Measurements from ENCODE around the gene SCAF8. TPM values are rescaled to one million over a fixed set of nuclear protein-coding genes. Genes with fewer than 3 reads are reported as not detected.

The SCAF8 gene
- total and polyA plus RNA-seq, 2 of the 8 experiments (the other 6 are each of a cell fraction or from before 2014, with no cell fraction given): 20.3 to 46.3 TPM

DNA sequence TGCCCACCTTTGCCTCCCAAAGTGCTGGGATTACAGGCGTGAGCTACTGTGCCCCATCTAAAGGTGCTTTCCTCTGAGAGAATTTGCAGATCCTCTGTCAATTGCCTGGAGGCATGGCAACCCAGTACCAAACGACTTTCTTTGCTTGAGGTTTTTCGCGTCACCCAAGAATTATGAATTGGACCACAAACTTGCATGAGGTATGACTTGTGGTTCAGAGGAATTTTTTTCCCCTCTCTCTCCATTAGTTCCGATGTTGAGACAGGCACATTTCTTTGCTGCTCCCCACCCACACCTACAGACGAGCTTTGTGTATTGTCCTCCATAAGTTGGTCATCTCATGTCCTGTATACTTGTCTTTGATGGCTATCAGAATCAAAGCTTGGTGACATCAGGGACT lies 11.8 kb upstream of the SCAF8 start (continued):
- TF ChIP-seq, protein P1, sequence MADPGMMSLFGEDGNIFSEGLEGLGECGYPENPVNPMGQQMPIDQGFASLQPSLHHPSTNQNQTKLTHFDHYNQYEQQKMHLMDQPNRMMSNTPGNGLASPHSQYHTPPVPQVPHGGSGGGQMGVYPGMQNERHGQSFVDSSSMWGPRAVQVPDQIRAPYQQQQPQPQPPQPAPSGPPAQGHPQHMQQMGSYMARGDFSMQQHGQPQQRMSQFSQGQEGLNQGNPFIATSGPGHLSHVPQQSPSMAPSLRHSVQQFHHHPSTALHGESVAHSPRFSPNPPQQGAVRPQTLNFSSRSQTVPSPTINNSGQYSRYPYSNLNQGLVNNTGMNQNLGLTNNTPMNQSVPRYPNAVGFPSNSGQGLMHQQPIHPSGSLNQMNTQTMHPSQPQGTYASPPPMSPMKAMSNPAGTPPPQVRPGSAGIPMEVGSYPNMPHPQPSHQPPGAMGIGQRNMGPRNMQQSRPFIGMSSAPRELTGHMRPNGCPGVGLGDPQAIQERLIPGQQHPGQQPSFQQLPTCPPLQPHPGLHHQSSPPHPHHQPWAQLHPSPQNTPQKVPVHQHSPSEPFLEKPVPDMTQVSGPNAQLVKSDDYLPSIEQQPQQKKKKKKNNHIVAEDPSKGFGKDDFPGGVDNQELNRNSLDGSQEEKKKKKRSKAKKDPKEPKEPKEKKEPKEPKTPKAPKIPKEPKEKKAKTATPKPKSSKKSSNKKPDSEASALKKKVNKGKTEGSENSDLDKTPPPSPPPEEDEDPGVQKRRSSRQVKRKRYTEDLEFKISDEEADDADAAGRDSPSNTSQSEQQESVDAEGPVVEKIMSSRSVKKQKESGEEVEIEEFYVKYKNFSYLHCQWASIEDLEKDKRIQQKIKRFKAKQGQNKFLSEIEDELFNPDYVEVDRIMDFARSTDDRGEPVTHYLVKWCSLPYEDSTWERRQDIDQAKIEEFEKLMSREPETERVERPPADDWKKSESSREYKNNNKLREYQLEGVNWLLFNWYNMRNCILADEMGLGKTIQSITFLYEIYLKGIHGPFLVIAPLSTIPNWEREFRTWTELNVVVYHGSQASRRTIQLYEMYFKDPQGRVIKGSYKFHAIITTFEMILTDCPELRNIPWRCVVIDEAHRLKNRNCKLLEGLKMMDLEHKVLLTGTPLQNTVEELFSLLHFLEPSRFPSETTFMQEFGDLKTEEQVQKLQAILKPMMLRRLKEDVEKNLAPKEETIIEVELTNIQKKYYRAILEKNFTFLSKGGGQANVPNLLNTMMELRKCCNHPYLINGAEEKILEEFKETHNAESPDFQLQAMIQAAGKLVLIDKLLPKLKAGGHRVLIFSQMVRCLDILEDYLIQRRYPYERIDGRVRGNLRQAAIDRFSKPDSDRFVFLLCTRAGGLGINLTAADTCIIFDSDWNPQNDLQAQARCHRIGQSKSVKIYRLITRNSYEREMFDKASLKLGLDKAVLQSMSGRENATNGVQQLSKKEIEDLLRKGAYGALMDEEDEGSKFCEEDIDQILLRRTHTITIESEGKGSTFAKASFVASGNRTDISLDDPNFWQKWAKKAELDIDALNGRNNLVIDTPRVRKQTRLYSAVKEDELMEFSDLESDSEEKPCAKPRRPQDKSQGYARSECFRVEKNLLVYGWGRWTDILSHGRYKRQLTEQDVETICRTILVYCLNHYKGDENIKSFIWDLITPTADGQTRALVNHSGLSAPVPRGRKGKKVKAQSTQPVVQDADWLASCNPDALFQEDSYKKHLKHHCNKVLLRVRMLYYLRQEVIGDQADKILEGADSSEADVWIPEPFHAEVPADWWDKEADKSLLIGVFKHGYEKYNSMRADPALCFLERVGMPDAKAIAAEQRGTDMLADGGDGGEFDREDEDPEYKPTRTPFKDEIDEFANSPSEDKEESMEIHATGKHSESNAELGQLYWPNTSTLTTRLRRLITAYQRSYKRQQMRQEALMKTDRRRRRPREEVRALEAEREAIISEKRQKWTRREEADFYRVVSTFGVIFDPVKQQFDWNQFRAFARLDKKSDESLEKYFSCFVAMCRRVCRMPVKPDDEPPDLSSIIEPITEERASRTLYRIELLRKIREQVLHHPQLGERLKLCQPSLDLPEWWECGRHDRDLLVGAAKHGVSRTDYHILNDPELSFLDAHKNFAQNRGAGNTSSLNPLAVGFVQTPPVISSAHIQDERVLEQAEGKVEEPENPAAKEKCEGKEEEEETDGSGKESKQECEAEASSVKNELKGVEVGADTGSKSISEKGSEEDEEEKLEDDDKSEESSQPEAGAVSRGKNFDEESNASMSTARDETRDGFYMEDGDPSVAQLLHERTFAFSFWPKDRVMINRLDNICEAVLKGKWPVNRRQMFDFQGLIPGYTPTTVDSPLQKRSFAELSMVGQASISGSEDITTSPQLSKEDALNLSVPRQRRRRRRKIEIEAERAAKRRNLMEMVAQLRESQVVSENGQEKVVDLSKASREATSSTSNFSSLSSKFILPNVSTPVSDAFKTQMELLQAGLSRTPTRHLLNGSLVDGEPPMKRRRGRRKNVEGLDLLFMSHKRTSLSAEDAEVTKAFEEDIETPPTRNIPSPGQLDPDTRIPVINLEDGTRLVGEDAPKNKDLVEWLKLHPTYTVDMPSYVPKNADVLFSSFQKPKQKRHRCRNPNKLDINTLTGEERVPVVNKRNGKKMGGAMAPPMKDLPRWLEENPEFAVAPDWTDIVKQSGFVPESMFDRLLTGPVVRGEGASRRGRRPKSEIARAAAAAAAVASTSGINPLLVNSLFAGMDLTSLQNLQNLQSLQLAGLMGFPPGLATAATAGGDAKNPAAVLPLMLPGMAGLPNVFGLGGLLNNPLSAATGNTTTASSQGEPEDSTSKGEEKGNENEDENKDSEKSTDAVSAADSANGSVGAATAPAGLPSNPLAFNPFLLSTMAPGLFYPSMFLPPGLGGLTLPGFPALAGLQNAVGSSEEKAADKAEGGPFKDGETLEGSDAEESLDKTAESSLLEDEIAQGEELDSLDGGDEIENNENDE (IDR thresholded peaks at IDR 0.05; ENCODE audit: insufficient replicate concordance, low read length): no peak
- TF ChIP-seq, protein P2, sequence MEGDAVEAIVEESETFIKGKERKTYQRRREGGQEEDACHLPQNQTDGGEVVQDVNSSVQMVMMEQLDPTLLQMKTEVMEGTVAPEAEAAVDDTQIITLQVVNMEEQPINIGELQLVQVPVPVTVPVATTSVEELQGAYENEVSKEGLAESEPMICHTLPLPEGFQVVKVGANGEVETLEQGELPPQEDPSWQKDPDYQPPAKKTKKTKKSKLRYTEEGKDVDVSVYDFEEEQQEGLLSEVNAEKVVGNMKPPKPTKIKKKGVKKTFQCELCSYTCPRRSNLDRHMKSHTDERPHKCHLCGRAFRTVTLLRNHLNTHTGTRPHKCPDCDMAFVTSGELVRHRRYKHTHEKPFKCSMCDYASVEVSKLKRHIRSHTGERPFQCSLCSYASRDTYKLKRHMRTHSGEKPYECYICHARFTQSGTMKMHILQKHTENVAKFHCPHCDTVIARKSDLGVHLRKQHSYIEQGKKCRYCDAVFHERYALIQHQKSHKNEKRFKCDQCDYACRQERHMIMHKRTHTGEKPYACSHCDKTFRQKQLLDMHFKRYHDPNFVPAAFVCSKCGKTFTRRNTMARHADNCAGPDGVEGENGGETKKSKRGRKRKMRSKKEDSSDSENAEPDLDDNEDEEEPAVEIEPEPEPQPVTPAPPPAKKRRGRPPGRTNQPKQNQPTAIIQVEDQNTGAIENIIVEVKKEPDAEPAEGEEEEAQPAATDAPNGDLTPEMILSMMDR (IDR thresholded peaks at IDR 0.05; ENCODE audit: control extremely low read depth in 1 of 3, insufficient read depth in 1 of 3, low read depth in 1 of 3, low read length in 3 of 3): no peak
- TF ChIP-seq, protein P3, sequence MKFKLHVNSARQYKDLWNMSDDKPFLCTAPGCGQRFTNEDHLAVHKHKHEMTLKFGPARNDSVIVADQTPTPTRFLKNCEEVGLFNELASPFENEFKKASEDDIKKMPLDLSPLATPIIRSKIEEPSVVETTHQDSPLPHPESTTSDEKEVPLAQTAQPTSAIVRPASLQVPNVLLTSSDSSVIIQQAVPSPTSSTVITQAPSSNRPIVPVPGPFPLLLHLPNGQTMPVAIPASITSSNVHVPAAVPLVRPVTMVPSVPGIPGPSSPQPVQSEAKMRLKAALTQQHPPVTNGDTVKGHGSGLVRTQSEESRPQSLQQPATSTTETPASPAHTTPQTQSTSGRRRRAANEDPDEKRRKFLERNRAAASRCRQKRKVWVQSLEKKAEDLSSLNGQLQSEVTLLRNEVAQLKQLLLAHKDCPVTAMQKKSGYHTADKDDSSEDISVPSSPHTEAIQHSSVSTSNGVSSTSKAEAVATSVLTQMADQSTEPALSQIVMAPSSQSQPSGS (IDR thresholded peaks at IDR 0.05; ENCODE audit: low read length): no peak
- TF ChIP-seq SP4 (IDR thresholded peaks at IDR 0.05; ENCODE audit: low read length): no peak
- no peak for TF ChIP-seq TAF1 (IDR thresholded peaks at IDR 0.05; ENCODE audit: low read depth, low read length)
- no peak for TF ChIP-seq SIN3A (conservative IDR thresholded peaks at IDR 0.05 in 1 of 2, IDR thresholded peaks at IDR 0.05 in 1 of 2; ENCODE audit: low read depth in 1 of 2, low read length in 2 of 2)
- no peak for TF ChIP-seq SIRT6 (IDR thresholded peaks at IDR 0.05; ENCODE audit: low read length)
- no peak for TF ChIP-seq TCF12 (IDR thresholded peaks at IDR 0.05; ENCODE audit: low read depth, low read length)
